Stimulated activated CD4-positive, alpha-beta T cell treated with anti-CD3 and anti-CD28 coated beads, Interleukin-1b, Interleukin-23, amount 100 ng/mL, for 24 hours (primary cell): ENCODE measurements around the gene ZNF35.
"Not testable (repeated sequence)": the region's sequence is repeated elsewhere in the genome, so short reads cannot be mapped to it uniquely, and the experiment has no call there.

Source experiments
- DNase-seq, 4 experiments: peaks; one replicate each; pipeline ENCODE4 v3.0.0-alpha.2; 2020; ENCODE audit warnings: low read depth in 4 of 4, low spot score in 1 of 4

The ZNF35 gene

DNA sequence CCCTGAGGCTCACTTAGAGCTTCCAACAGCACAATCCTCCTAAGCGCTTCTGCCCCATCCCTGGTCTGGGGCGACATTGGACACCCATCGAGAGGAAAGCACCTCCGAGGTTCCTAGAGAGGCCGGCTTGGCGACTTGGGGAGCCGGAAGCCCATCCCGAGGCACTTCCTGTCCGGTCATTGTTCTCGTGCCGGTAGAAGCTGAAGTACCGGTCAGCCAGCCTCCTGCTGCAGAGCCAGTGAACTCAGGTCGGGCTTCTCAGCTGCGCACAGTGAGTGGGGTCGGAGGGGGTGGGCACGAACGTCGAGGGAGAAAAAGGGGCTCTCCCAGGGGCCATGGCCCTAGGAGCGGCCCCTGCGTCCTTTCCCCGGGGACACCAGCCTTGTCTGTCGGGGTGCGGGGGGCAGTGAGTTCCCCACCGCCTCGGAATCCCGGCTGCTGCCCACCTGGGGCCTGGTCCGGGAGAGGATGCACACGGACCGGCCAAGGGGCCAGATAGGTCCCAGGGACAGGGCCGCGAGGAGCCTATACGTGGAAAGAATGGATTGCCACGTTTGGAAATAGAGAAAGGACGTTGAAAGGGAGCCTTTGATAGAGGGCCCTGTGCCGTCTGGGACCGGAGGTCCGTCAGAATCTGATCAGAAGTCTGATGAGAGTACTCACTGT, at the start of gene ZNF35:
ZNF35 (plus strand) TSS at position 169 of the 666 bp plus-strand sequence. CDS start 2,336 bp downstream, outside the sequence.
- peak in 2 of 4 experiments; percentile 9 to 21 for DNase-seq

GRCh38 chr3:44601749-44602148, 46.8 kb upstream of the ZNF35 start:
- DNase-seq = no peak

DNA sequence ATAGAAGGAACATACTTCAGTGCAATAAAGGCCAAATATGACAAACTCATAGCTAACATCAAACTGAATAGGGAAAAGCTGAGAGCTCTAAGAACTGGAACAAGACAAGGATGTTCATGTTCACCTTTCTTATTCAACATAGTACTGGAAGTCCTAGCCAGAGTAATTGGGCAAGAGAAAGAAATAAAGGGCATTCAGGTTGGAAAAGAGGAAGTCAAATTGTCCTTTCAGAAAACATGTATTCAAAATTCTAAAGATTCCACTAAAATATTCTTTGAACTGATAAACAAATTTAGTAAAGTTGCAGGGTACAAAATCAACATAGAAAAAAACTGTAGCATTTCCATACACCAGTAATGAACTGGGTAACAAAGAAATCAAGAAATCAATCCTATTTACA, 35.9 kb upstream of the ZNF35 start:
- DNase-seq = no peak

GRCh38 chr3:44624749-44625480, 23.6 kb upstream of the ZNF35 start, which contains the start of gene ZNF197:
ZNF197 (plus strand) TSS chr3:44625036; CDS start chr3:44629155, 4,119 bp downstream.
- DNase-seq = peak in 3 of 4 experiments; percentile 42 to 58 (median 49)

GRCh38 chr3:44628716-44629115, 19.8 kb upstream of the ZNF35 start:
- no peak for DNase-seq

- no peak for DNase-seq
These were observed 16.3 kb upstream of the ZNF35 start for GRCh38 chr3:44632193-44632592.

GRCh38 chr3:44642337-44642736, 6.2 kb upstream of the ZNF35 start:
- no peak for DNase-seq

GRCh38 chr3:44643024-44643423, 5.5 kb upstream of the ZNF35 start:
- DNase-seq = no peak

GRCh38 chr3:44647771-44648170, 761 bp upstream of the ZNF35 start:
- DNase-seq = no peak

DNA sequence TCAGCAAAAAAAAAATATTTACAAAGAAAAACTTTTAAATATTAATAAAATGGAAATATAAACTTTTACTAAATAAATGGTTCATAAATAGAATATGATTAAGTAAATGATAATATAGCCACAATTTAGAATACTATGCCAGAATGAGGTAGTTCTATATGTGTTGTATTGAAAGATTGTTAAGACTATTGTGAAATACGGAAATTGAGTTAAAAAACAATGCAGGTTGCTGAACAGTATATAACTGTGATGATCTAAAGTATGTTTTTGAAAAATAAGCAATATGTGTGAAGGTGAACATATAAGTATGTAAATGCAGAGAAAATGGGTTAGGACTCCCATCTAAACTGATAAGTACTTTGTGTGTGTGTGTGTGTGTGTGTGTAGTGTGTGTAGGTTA, 1.2 kb downstream of the ZNF35 start:
- no peak for DNase-seq

DNA sequence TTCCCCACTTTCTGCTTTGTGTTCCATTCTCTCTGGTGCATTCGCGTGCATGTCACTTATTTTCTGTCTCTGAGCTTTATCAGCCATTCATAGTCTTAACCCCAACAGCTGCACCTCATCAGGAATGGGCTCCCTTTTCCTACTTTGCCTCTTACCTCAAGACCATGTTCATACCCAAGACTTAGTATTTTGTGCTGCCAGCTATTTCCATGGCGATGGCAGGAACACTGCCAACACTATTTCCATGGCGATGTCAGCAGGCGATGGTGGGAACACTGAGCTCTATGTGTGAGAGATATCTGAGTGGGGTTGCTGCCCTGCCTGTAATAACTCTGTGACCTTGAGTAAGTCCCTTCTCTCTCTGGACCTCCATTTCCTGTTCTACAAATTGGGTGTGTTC, 5.5 kb downstream of the ZNF35 start:
- DNase-seq = no peak

- DNase-seq = no peak
These were observed 10.5 kb downstream of the ZNF35 start for GRCh38 chr3:44659015-44659414.

DNA sequence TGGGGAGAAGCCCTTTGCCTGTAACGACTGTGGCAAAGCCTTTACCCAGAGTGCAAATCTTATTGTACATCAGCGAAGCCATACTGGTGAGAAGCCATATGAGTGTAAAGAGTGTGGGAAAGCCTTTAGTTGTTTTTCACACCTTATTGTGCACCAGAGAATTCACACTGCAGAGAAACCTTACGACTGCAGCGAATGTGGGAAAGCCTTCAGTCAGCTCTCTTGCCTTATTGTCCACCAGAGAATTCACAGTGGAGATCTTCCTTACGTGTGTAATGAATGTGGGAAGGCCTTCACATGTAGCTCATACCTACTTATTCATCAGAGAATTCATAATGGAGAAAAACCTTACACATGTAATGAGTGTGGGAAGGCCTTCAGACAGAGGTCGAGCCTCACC, 10.9 kb downstream of the ZNF35 start:
- no peak for DNase-seq

DNA sequence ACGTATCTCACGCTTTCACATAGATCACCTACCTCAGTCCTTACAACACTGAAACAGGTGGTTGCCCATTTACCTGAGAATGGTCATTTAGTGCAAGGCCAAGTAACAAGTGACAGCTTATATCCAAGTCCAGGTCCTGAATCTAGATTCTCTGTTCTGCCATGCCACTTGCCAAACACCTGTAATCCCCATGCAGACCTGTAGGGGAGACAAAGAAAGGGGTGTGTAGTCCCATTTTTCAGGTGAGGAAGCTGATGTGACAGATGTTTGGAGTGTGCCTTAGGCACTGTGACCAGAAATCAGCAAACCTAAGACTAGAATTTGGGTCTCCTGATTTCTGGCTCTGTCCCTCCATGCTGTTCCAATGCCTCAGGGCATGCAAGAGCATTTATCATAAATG, 12.7 kb downstream of the ZNF35 start:
- DNase-seq = no peak

GRCh38 chr3:44665173-44665572, 16.6 kb downstream of the ZNF35 start:
- no peak for DNase-seq

GRCh38 chr3:44666346-44666745, 17.8 kb downstream of the ZNF35 start:
- no peak for DNase-seq

DNA sequence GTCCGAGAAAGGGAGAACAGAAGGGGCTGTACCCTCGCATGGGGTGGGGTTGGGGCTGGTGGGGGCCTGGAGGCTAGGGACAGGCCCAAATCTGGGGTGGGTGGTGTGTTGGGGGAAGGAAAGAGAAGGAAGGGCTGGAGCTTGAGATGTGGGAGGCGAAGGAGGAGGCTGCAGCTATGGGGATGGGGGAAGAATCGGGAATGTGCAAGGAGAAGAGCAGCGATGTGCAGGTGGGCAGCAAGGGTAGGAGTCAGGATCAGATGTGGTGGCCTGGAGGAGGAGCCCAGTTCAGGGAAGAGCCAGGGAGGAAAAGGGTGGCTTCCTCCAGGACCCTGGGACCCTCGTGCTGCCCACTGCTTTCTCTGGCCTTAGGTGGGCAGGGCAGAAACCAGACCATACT, 21.2 kb downstream of the ZNF35 start:
- DNase-seq = no peak

DNA sequence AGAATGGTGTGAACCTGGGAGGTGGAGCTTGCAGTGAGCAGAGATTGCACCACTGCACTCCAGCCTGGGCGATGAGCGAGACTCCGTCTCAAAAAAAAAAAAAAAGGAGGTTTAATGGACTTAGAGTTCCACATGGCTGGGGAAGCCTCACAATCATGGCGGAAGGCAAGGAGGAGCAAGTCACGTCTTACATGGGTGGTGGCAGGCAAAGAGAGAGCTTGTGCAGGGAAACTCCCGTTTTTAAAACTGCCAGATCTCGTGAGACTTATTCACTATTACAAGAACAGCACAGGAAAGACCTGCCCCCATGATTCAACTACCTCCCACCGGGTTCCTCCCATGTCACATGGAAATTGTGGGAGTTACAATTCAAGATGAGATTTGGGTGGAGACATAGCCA, 24.9 kb downstream of the ZNF35 start:
- not testable (repeated sequence) for DNase-seq

- DNase-seq = no peak
These were observed 25.7 kb downstream of the ZNF35 start for GRCh38 chr3:44674211-44674610.

DNA sequence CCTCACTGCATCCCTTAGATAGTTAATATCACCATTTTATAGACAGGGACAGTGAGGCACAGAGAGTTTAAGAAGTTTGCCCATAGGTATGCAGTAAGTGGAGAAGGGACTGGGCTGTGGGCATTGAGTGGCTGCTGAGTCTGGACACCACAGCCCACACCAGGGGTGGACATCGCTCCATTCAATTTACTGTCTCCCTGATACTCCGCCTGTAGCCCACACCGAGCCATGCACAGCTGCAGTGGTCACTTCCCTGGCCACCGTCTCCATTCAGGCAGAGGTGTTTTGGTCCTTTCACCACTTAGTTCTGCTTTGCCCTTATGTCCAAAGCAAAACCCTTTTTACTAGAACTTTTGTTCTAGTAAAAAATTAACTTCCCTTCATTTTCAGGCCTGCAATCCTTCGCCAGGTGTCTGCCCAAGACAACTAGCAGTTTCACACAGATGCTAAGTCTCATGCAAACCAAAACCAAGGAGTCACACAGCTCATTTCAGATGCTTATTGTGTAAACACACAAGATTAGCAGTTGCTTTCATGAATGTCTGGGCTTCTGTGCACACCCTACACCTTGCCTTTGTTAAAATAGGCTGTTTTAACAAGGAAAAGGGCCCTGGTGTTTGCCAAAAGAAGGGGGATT, 30.1 kb downstream of the ZNF35 start:
- no peak for DNase-seq

GRCh38 chr3:44680921-44681455, 32.5 kb downstream of the ZNF35 start:
- no peak for DNase-seq
